Omental fat pad (tissue), 4 donors: Measurements from ENCODE around the gene SNRNP25. TPM values are rescaled to one million over a fixed set of nuclear protein-coding genes. Genes with fewer than 3 reads are reported as not detected.

Experiments used
- ATAC-seq: fragments of 150-250 bp; one replicate; pipeline ENCODE4 v1.9.1; 2016; ENCODE audit warnings: mild to moderate bottlenecking, moderate library complexity; ENCODE audit not compliant: low FRiP score
- DNase-seq: peaks from one replicate; pipeline ENCODE4 v3.0.0-alpha.2; 2019; ENCODE audit warnings: low spot score
- CTCF ChIP-seq, 3 donors: fragments of 450-650 bp; IDR thresholded peaks; one replicate each; pipeline ENCODE4 v1.5.1; 2016 to 2017; ENCODE audit warnings: antibody characterized with exemption in 3 of 3, mild to moderate bottlenecking in 3 of 3, moderate library complexity in 2 of 3
- small RNA-seq: library from RNA; depleted of rRNA; stranded (forward); fragments of <200 nt; gene quantifications from one replicate; pipeline ENCODE3, GENCODE V24; 2016
- total RNA-seq, 4 donors: library from RNA; depleted of rRNA; stranded (reverse); fragments of >200 nt; gene quantifications; one replicate each; pipeline ENCODE4 v1.1.0, GENCODE V29; 2016

Gene SNRNP25
- total RNA-seq, 4 donors from 2014 or later, result 14.1 to 20.3 (median 17.6) TPM

GRCh38 chr16:104928-105327 is 51.3 kb downstream of the SNRNP25 start:
- no peak for DNase-seq
- ATAC-seq, result no peak
- no peak for TF ChIP-seq CTCF (IDR thresholded peaks at IDR 0.05)

DNA sequence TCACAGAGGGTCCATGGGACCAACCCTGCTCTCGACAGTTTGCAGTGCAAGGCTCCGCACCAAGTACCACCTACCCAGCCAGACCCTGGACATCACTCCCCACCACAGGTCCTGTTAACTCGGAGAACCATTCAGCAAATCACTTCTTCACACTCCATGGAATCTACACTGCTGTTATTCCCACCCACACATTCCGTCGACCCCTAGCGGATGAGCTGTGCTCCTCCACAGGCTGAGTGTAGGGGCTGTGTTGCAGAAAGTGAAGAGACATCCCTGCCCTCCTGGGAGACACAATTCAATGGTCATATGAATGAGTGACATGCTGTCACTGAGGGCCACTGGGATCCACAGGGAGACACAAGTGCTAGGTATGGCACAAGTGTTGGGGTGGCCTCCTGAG is 51.9 kb downstream of the SNRNP25 start:
- no peak for DNase-seq
- ATAC-seq, result no peak
- TF ChIP-seq CTCF (IDR thresholded peaks at IDR 0.05), result no peak

- no peak for TF ChIP-seq CTCF (IDR thresholded peaks at IDR 0.05)
- no peak for DNase-seq
Measured at GRCh38 chr16:106623-107324, 53.1 kb downstream of the SNRNP25 start.

More at GRCh38 chr16:106623-107324, 53.1 kb downstream of the SNRNP25 start:
- ATAC-seq, result no peak

Small RNA genes within 50 kb of the gene (small RNA-seq; reads per million reads assigned to genes)
- gene MIR6859-4, result not detected
- not detected for gene Z69720.2

Other genes with a start within 250 kb of the SNRNP25 start
- gene POLR3K, start 220 bp upstream of the SNRNP25 start, total RNA-seq, result 1 to 10 TPM; 3.4 to 6.3 (median 4.1) TPM
- 10 to 100 TPM; 17.7 to 66.8 (median 18.8) TPM for gene RHBDF1, start 18.8 kb downstream of the SNRNP25 start, total RNA-seq
- gene MPG, start 24.4 kb downstream of the SNRNP25 start, total RNA-seq, result 100 to 1,000 TPM in 1 of 4 donors, 10 to 100 TPM in 3; 49.1 to 107 (median 87.2) TPM
- 10 to 100 TPM; 14.5 to 25.5 (median 20.2) TPM for gene NPRL3, start 84.8 kb downstream of the SNRNP25 start, total RNA-seq
- gene HBZ, start 98.8 kb downstream of the SNRNP25 start, total RNA-seq, result not detected
- not detected for gene HBM, start 112.2 kb downstream of the SNRNP25 start, total RNA-seq
- gene HBA2, start 119.0 kb downstream of the SNRNP25 start, total RNA-seq, result 1,000 to 10,000 TPM in 1 of 4 donors, 100 to 1,000 TPM in 2, 10 to 100 TPM in 1; 91.3 to 2,323 (median 185) TPM
- 100 to 1,000 TPM in 2 of 4 donors, 10 to 100 TPM in 2; 56.8 to 998 (median 122) TPM for gene HBA1, start 122.9 kb downstream of the SNRNP25 start, total RNA-seq
- gene HBQ1, start 126.6 kb downstream of the SNRNP25 start, total RNA-seq, result 1 to 10 TPM in 1 of 4 donors, not detected in 3; 3.0 TPM
- gene LUC7L, start 175.6 kb downstream of the SNRNP25 start, total RNA-seq, result 100 to 1,000 TPM in 1 of 4 donors, 10 to 100 TPM in 3; 52.7 to 115 (median 76.8) TPM
- gene FAM234A, start 181.0 kb downstream of the SNRNP25 start, total RNA-seq, result 100 to 1,000 TPM in 1 of 4 donors, 10 to 100 TPM in 3; 48.5 to 119 (median 69.3) TPM
- gene RGS11, start 222.1 kb downstream of the SNRNP25 start, total RNA-seq, result 10 to 100 TPM in 2 of 4 donors, 1 to 10 TPM in 2; 5.0 to 23.5 (median 13.8) TPM
- gene ARHGDIG, start 226.8 kb downstream of the SNRNP25 start, total RNA-seq, result 10 to 100 TPM in 1 of 4 donors, 1 to 10 TPM in 2, not detected in 1; 2.3 to 12.2 (median 5.9) TPM
- 1 to 10 TPM in 3 of 4 donors, not detected in 1; 1.5 to 5.3 (median 2.7) TPM for gene PDIA2, start 229.3 kb downstream of the SNRNP25 start, total RNA-seq